Muscle layer of colon (tissue), 2 donors: ENCODE data around the gene FGF21.

Source experiments
- H3K27ac ChIP-seq: one replicate; pipeline ENCODE4 v1.7.0; 2013; ENCODE audit warnings: low read depth, mild to moderate bottlenecking, low read length, moderate library complexity
- H3K27me3 ChIP-seq, 2 donors: one replicate each; pipeline ENCODE4 v1.7.0; 2013; ENCODE audit warnings: low read length in 2 of 2, mild to moderate bottlenecking in 2 of 2; ENCODE audit not compliant: insufficient read depth in 2 of 2, control insufficient read depth in 1 of 2
- H3K36me3 ChIP-seq: one replicate; pipeline ENCODE4 v1.7.0; 2013; ENCODE audit warnings: mild to moderate bottlenecking, low read length; ENCODE audit not compliant: insufficient read depth
- H3K4me1 ChIP-seq: one replicate; pipeline ENCODE4 v1.7.0; 2013; ENCODE audit warnings: mild to moderate bottlenecking, low read length; ENCODE audit not compliant: insufficient read depth
- H3K4me3 ChIP-seq, 2 donors: one replicate each; pipeline ENCODE4 v1.7.0; 2013; ENCODE audit warnings: low read length in 2 of 2, low read depth in 1 of 2, mild to moderate bottlenecking in 1 of 2, moderate library complexity in 1 of 2
- H3K9ac ChIP-seq: one replicate; pipeline ENCODE4 v1.7.0; 2013; ENCODE audit warnings: low read length
- H3K9me3 ChIP-seq: one replicate; pipeline ENCODE4 v1.7.0; 2013; ENCODE audit warnings: mild to moderate bottlenecking, low read length
- donor health status: abdominal sarcoma.
- donor health status: Adenocarcinoma of cecum.

Gene FGF21

DNA sequence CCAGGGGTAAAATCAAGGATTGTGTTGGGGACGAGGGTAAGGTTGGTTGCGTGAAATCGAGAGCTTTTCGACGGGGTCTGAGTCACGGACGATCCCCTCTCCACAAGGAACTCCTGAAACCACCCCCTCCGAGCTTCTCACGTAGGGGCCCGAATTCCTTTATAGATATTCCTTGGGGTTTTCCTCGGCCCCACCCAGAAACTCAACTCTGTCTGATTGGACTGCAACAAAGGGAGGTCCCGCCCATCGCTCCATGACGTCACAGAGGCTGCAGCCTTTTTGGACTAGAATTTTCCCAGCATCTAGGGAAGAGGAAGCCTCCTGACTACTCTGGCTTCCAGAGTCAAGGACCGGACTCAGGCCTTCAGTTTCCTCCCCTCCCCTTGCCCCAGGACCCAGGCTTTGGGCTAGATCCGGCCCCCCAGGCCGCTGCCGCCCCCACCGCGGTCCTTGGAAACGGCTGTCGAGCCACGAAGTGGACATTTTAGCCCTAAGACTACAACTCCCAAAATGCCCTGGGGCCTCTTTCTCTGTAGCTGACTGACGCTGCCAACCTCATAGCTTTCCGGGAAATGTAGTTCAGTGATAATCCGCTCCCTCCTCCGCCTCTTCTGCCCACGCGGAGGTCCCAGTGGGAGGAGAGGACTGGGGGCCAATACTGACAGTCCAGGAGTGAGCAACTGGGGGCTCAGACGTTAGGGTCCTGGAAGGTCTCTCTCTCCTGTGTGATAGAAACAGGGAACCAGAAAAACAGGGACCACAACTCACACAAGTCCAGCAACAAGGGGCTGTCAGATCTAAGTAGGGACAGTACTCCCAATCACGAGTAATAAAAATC, 8.4 kb upstream of the FGF21 start, which contains the start of gene IZUMO1:
TSS of gene IZUMO1 (minus strand) at position 172 of the 838 bp plus-strand sequence. CDS start 1,050 bp downstream, outside the sequence.
- Histone ChIP-seq H3K27me3 (peaks cover 11 to 41% of the 10 kb centered on the region in 2 donors), H3K9ac (no peak within 1 kb of the TSS)

DNA sequence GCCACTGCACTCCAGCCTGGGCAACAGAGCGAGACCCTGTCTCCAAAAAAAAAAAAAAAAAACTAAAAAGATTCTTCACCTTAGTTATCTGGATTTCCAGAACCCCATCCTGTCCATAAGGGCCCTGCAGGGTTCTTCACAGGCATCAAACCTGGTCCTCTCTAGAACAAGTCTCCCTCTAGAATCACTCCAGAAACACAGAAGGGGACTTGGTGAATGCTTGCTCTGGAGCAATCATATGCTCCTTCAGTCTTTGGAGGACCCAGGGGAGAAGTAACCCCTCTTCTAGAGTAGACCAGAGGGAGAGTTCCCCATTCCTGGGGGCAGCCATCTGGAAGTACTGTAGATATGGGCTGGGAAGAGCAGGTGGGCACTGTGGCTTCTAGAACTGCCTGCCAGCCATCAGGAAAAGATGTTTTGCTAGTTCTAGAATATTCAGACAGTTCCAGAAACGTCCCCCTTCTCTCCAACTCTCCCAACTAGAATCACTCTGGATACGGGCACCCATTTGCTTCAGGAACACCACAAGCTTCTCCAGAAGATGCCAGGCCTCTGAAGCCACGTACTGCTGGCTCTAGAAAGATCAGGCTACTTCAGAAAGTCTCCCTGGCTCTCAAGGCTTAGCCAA, 5.6 kb upstream of the FGF21 start:
- Histone ChIP-seq H3K4me3 (no peak overlapping the region), H3K27ac (no peak overlapping the region), H3K36me3 (no peaks in the 10 kb centered on the region), H3K9ac (no peak overlapping the region), H3K4me1 (no peaks in the 10 kb centered on the region), H3K9me3 (no peaks in the 10 kb centered on the region), H3K27me3 (peaks cover 11 to 56% of the 10 kb centered on the region in 2 donors)

More for the DNA sequence above, 8.4 kb upstream of the FGF21 start, which contains the start of gene IZUMO1:
- H3K27ac ChIP-seq, result no peak within 1 kb of the TSS
- no peaks in the 10 kb centered on the region for H3K4me1 ChIP-seq
- H3K36me3 ChIP-seq, result no peaks in the 10 kb centered on the region
- H3K9me3 ChIP-seq, result no peaks in the 10 kb centered on the region
- H3K4me3 ChIP-seq, result peak within 1 kb of the TSS in 1 of 2 donors; percentile 6

DNA sequence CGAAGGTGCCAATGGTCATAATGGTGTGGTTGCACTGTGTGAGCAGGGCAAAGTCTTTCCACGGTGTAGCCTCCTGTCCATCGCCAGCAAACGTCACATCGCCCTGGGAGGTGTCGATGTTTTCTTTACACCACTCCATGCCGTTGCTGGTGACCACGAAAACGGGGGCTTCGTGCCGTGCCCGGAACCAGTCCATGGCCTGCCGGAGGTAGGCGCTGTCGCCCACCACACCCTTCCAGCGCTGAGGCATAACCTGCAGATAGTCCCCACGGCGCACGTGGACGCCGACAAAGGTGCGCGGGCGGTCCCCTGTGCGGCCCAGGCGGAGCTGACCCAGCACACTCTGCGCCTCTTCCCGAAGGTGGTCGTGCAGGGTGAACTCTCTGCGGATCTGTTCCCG, 5.0 kb upstream of the FGF21 start:
- Histone ChIP-seq H3K4me1 (no peaks in the 10 kb centered on the region), H3K9ac (no peak overlapping the region), H3K27ac (no peak overlapping the region), H3K36me3 (no peaks in the 10 kb centered on the region), H3K9me3 (no peaks in the 10 kb centered on the region), H3K27me3 (peaks cover 11 to 60% of the 10 kb centered on the region in 2 donors), H3K4me3 (no peak overlapping the region)

DNA sequence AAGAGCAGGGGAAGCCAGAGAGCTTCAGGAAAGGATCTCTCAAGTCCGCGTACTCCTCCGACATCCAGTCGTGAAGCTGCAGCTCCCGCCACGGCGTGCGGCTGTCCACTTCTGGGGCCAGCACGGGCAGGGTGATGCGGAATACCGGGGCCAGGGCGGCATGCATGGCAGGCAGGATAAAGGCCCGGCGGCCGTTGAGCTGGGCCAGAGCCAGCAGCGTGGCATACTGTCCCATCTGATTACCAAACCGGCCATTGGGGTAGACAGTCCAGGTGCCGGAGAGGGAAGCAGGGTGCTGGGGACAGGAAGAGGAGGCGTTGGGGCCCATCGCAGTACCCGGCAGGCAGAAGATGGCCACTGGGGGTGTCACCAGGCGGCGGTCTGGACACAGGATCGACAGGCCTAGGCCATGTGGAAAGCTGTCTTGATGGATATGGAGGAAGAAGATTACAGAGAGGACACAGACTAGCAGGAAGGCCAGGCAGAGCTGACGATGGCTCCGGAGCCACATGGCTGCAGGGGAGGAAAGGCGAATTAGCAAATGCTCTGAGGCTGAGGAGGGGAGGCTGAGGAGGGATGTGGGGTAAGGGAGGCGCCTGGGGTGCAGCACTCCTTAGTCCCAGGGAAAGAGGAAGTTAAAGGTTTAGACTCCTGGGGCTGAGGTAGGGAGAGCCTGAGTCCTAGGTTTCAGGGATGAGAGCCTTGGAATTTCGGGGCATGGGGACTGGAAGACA, 4.4 kb upstream of the FGF21 start:
- Histone ChIP-seq H3K36me3 (no peaks in the 10 kb centered on the region), H3K27ac (no peak overlapping the region), H3K4me3 (no peak overlapping the region), H3K9me3 (no peaks in the 10 kb centered on the region), H3K4me1 (no peaks in the 10 kb centered on the region), H3K9ac (no peak overlapping the region), H3K27me3 (peaks cover 6 to 55% of the 10 kb centered on the region in 2 donors)

DNA sequence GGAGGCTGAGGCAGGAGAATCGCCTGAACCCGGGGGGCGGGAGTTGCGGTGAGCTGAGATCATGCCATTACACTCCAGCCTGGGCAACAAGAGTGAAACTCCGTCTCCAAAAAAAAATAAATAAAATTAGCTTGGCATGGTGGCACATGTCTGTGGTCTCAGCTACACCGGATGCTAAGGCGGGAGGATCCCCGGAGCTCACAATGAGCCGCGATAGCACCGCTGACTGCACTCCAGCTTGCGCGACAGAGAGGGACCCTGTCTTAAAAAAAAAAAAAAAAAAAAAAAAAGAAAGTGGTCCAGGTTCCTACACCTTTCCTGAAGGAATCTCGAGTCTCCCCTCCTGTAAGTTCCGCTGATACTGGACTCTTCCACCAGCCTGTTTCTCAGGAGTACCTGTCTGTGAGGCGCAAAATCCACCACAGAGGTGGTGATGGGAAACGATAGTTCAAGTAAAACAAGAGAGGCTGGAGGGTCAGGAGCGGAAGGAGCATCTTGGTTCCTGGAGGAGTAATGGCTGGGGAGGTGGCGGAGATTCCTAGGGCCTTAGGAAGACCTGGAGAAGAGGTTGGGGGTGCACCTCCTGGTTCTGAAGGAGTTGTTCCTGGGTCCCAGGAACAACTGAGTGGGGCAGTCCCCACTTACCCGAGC, 3.4 kb upstream of the FGF21 start:
- H3K9me3 ChIP-seq, result no peaks in the 10 kb centered on the region
- H3K9ac ChIP-seq, result no peak overlapping the region
- no peak overlapping the region for H3K27ac ChIP-seq
- no peaks in the 10 kb centered on the region for H3K36me3 ChIP-seq
- H3K27me3 ChIP-seq, result peaks cover 0 to 52% of the 10 kb centered on the region in 2 donors
- peak overlapping the region in 1 of 2 donors; percentile 12 for H3K4me3 ChIP-seq
- no peaks in the 10 kb centered on the region for H3K4me1 ChIP-seq

DNA sequence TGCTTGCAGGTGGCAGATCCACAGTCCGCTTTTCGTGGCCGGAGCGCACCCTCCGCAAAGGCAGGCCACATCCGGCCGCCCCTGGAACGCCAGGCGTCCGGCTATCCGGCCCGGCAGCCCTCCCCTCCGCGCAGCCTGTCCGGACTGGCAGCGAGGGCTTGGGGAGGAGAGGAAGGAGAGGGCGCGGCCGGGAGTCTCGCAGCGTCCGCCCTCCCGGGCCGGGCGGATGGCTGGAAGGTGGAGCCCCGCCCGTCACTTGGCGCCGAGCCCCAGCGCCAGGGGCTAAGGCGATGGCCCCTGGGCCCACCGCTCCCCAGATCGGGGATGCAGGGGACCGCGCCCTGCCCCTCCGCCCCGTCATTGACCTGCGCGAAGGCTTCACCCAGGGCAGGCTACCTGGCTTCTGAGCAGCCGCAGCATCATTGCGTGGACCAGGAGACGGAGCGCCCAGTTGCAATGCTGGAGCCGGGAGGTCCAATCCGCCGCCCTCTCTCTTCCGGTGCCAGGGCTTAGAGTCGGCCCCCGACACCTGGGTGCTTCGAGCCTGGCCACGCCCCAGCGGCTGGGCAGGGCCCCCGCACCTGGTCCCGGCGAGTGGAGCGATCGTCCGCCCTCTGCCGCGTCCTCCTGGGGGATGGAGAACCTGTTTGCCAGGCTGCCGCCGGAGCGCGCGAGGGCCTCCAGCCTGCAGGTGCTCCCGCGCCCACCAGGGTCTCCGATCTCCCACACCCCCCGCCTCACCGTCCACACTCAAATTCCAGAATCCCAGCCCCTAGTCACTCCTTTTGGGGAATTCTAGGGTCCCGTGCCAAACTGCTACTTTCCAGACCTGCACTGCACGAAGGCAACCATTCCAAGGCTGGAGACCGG, 2.6 kb upstream of the FGF21 start, which contains the start of gene FUT1:
TSS of gene FUT1 (minus strand) at position 146 of the 870 bp plus-strand sequence. CDS start 1,360 bp downstream, outside the sequence.
- no peak within 1 kb of the TSS for H3K27ac ChIP-seq
- H3K9ac ChIP-seq, result no peak within 1 kb of the TSS
- no peaks in the 10 kb centered on the region for H3K36me3 ChIP-seq
- peak within 1 kb of the TSS in 1 of 2 donors; percentile 12 for H3K4me3 ChIP-seq
- no peaks in the 10 kb centered on the region for H3K4me1 ChIP-seq
- no peaks in the 10 kb centered on the region for H3K9me3 ChIP-seq
- peaks cover 0 to 49% of the 10 kb centered on the region in 2 donors for H3K27me3 ChIP-seq

DNA sequence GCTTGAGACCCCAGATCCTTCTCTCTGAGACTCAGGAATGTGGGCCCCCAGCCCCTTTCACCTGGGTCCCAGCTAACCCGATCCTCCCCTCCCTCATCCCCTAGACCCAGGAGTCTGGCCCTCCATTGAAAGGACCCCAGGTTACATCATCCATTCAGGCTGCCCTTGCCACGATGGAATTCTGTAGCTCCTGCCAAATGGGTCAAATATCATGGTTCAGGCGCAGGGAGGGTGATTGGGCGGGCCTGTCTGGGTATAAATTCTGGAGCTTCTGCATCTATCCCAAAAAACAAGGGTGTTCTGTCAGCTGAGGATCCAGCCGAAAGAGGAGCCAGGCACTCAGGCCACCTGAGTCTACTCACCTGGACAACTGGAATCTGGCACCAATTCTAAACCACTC, 463 bp downstream of the FGF21 start:
- Histone ChIP-seq H3K27ac (no peak overlapping the region), H3K9me3 (no peaks in the 10 kb centered on the region), H3K9ac (no peak overlapping the region), H3K27me3 (peaks cover 0 to 37% of the 10 kb centered on the region in 2 donors), H3K4me1 (no peaks in the 10 kb centered on the region), H3K36me3 (no peaks in the 10 kb centered on the region), H3K4me3 (no peak overlapping the region)

DNA sequence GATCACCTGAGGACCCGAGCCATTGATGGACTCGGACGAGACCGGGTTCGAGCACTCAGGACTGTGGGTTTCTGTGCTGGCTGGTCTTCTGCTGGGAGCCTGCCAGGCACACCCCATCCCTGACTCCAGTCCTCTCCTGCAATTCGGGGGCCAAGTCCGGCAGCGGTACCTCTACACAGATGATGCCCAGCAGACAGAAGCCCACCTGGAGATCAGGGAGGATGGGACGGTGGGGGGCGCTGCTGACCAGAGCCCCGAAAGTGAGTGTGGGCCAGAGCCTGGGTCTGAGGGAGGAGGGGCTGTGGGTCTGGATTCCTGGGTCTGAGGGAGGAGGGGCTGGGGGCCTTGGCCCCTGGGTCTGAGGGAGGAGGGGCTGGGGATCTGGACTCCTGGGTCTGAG, 888 bp downstream of the FGF21 start:
- no peaks in the 10 kb centered on the region for H3K36me3 ChIP-seq
- no peak overlapping the region for H3K27ac ChIP-seq
- no peaks in the 10 kb centered on the region for H3K4me1 ChIP-seq
- H3K9me3 ChIP-seq, result no peaks in the 10 kb centered on the region
- no peak overlapping the region for H3K4me3 ChIP-seq
- H3K9ac ChIP-seq, result no peak overlapping the region
- H3K27me3 ChIP-seq, result peaks cover 0 to 33% of the 10 kb centered on the region in 2 donors

DNA sequence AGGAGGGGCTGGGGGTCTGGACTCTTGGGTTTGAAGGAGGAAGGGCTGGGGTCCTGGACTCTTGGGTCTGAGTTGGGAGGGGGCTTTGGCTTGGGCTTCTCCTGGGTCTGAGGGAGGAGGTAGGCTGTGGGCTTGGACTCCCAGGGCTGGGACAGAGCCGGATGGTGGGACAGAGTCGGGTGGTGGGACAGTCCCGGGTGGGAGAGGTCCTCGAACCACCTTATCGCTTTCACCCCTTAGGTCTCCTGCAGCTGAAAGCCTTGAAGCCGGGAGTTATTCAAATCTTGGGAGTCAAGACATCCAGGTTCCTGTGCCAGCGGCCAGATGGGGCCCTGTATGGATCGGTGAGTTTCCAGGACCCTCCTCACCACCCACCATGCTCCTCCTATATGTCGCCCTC, 1.4 kb downstream of the FGF21 start:
- Histone ChIP-seq H3K4me3 (no peak overlapping the region), H3K9me3 (no peaks in the 10 kb centered on the region), H3K36me3 (no peaks in the 10 kb centered on the region), H3K27me3 (peaks cover 0 to 28% of the 10 kb centered on the region in 2 donors), H3K4me1 (no peaks in the 10 kb centered on the region), H3K27ac (no peak overlapping the region), H3K9ac (no peak overlapping the region)

DNA sequence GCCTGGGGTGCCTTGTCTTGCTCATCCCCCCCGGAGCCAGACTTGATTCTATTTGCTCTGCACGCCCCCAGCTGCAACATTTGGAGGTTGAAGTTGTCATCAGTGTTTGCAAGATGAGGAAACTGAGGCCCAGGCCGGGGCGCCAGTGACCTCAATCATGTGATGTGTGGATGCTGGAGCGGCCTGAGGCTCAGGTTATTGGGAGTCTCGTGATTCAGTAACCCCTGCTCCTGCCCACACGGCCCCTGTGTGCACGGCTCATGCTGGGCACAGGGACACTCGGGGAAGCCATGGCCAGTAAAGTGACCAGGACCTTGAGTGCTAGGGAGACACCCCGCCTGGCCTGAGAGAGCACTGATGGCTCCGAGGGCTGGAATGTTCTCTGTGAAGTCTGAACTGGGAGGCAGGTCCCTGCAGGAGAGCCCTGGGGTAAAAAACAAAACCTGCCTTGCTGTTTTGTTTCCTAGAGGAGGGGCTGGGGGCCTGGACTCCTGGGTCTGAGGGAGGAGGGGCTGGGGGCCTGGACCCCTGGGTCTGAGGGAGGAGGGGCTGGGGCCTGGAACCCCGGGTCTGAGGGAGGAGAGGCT, 1.9 kb downstream of the FGF21 start:
- no peaks in the 10 kb centered on the region for H3K4me1 ChIP-seq
- H3K4me3 ChIP-seq, result no peak overlapping the region
- peaks cover 0 to 23% of the 10 kb centered on the region in 2 donors for H3K27me3 ChIP-seq
- no peak overlapping the region for H3K27ac ChIP-seq
- H3K36me3 ChIP-seq, result no peaks in the 10 kb centered on the region
- no peak overlapping the region for H3K9ac ChIP-seq
- no peaks in the 10 kb centered on the region for H3K9me3 ChIP-seq
